Natural killer cell treated with Interleukin-12 subunit alpha and Interleukin-12 subunit beta and Interleukin-15 and Interleukin-18, amount 100 ng/mL, for 72 hours (primary cell): Measurements from ENCODE around the gene STK35. TPM values are rescaled to one million over a fixed set of nuclear protein-coding genes. Genes with fewer than 3 reads are reported as not detected.

Experiments
- ATAC-seq, 2 donors: fragments of 150-1000 bp; cut with Tn5 transposase in 1 of 2; sonication (Bioruptor Pico), chemical (Tn5 transposase) in 1 of 2; 2 replicates each; pipeline ENCODE4 v1.10.0; 2021
- DNase-seq: peaks from one replicate; pipeline ENCODE4 v3.0.0; 2022; ENCODE audit warnings: low spot score
- H3K27ac Mint-ChIP-seq, 2 donors: 1 replicate in 1 of 2; 2 replicates in 1 of 2; pipeline ENCODE4 v1.8.0; 2022; ENCODE audit warnings: mixed read lengths in 2 of 2, mild to moderate bottlenecking in 1 of 2, moderate library complexity in 1 of 2
- H3K27me3 Mint-ChIP-seq, 2 donors: 1 replicate in 1 of 2; 2 replicates in 1 of 2; pipeline ENCODE4 v1.8.0; 2022; ENCODE audit warnings: mixed read lengths in 2 of 2
- H3K36me3 Mint-ChIP-seq: one replicate; pipeline ENCODE4 v1.8.0; 2022; ENCODE audit warnings: mixed read lengths
- H3K4me1 Mint-ChIP-seq, 2 donors: 1 replicate in 1 of 2; 2 replicates in 1 of 2; pipeline ENCODE4 v1.8.0; 2022; ENCODE audit warnings: low read depth in 2 of 2, mixed read lengths in 2 of 2, mild to moderate bottlenecking in 1 of 2
- H3K4me3 Mint-ChIP-seq: one replicate; pipeline ENCODE4 v1.8.0; 2022; ENCODE audit warnings: mixed read lengths
- H3K9me3 Mint-ChIP-seq: 2 replicates; pipeline ENCODE4 v1.8.0; 2022; ENCODE audit warnings: mixed read lengths
- total RNA-seq, 2 donors: library from RNA; stranded (reverse); gene quantifications; one replicate each; pipeline ENCODE4 v1.2.3, GENCODE V29; 2022

Gene STK35
- total RNA-seq, 2 donors from 2014 or later, result 21.4 to 30.5 TPM

DNA sequence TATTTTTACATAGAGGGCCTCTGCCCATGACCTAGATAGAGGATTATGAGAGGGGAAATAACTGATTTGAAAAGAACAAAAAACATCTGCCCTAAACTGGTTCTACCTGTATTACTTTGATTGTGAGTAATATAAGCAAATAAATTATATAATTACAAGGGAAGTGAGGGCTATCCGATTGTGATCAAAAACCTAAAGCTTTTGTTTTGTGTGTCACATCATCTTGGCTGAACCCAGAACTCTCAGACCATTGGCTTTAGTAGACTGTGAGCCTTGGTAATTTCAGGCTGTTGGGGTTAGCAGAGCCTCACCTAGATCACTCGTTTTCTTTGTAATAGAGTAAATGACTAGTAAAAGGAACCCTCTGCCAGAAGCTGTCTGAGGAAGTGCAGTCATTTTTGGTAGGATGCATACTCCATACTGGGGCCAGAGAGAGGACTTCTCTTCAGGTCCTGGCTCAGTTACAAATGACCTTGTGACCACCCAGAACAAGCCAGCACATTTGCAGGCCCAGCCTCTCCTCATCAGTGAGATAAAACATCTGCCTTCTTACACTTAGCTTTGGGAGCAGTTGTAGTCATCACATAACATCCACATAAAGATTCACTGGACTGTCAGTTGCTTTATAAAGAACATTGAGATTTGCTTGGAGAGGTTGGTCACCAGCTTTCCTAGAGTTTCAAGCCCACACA, 13.5 kb downstream of the STK35 start:
- H3K27me3 Mint-ChIP-seq, result no peaks in the 10 kb centered on the region
- no peak overlapping the region for H3K27ac Mint-ChIP-seq
- H3K4me1 Mint-ChIP-seq, result peaks cover 50 to 59% of the 10 kb centered on the region in 2 donors
- no peaks in the 10 kb centered on the region for H3K9me3 Mint-ChIP-seq
- ATAC-seq, result no peak
- H3K36me3 Mint-ChIP-seq, result peaks cover 13% of the 10 kb centered on the region
- no peak for DNase-seq
- H3K4me3 Mint-ChIP-seq, result no peak overlapping the region

DNA sequence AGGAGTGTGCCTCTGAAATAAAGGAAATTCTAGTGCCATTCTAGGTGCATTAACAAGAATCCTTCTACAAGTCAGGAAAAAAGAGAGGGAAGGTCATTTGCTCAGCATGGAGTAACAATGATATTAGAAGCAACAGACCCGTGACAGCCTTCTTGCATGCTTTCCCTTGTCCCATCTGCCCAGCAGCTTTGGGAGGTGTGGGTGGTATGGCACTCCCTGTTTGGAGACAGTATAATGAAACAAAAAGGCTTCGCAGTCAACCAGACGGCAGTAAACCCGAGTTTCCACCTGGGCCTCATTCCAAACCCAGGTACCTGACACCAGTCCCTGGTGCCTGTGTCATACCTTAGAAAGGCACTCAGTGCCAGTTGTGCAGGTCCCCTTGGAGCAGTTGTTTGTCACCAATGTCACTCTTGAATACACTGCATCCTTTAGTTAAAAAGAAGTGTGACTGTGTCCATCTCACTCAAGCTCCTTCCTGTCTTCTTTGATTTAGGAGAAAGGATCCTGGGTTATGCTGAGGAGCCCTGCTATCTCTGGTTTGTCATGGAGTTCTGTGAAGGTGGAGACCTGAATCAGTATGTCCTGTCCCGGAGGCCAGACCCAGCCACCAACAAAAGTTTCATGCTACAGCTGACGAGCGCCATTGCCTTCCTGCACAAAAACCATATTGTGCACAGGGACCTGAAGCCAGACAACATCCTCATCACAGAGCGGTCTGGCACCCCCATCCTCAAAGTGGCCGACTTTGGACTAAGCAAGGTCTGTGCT, 14.7 kb downstream of the STK35 start:
- no peak for ATAC-seq
- Mint-ChIP-seq H3K4me1 (peaks cover 50 to 60% of the 10 kb centered on the region in 2 donors), H3K9me3 (no peaks in the 10 kb centered on the region), H3K27ac (no peak overlapping the region), H3K27me3 (no peaks in the 10 kb centered on the region), H3K36me3 (peaks cover 22% of the 10 kb centered on the region), H3K4me3 (no peak overlapping the region)
- DNase-seq, result no peak

DNA sequence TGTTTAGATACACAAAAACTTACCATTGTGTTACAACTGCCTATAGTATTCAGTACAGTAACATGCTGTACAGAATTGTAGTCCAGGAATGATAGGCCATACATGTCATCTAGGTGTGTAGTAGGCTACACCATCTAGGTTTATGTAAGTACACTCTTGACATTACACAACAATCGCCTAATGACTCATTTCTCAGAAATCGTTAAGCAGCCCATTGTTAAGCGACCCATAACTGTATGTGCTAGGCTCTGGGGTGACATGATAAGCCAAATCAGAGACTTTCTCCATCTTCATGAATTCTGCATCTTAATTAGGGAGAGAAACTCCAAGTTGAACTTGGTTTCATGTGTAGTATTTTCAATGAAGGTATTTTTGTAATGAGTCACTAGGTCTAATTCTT, 17.2 kb downstream of the STK35 start:
- ATAC-seq, result peak; percentile 87 to 96

GRCh38 chr20:2122936-2123335, 21.3 kb downstream of the STK35 start:
- H3K4me3 Mint-ChIP-seq, result no peak overlapping the region

More for the DNA sequence above, 17.2 kb downstream of the STK35 start:
- H3K27ac Mint-ChIP-seq, result peak overlapping the region; percentile 35 to 47
- peaks cover 51 to 67% of the 10 kb centered on the region in 2 donors for H3K4me1 Mint-ChIP-seq
- peaks cover 22% of the 10 kb centered on the region for H3K36me3 Mint-ChIP-seq
- peak overlapping the region; percentile 58 for H3K4me3 Mint-ChIP-seq
- no peak for DNase-seq
- H3K27me3 Mint-ChIP-seq, result no peaks in the 10 kb centered on the region
- H3K9me3 Mint-ChIP-seq, result no peaks in the 10 kb centered on the region

DNA sequence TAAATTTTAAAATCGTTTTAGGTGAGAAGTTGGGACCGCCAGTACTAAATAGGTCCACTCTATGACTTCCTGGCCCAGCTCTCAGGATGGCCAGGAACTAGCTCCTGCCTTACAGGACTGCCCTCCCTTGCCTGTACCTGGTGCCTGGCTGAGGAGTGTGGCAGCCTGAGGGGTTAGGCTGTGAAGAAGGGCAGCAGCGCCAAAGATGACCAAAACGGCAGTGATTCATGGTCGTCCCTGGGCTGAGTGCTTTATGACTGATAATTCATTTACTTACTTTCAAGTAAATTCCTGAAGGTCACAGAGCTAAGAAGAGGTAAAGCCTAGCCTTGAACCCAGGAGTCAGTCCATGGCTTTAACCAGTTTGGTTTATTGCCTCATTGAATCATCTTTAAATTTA, 22.1 kb downstream of the STK35 start:
- ATAC-seq (no peak), DNase-seq (peak; percentile 15)
- H3K4me1 Mint-ChIP-seq, result peaks cover 75 to 83% of the 10 kb centered on the region in 2 donors
- H3K9me3 Mint-ChIP-seq, result no peaks in the 10 kb centered on the region
- H3K36me3 Mint-ChIP-seq, result peaks cover 15% of the 10 kb centered on the region
- no peak overlapping the region for H3K27ac Mint-ChIP-seq
- H3K4me3 Mint-ChIP-seq, result no peak overlapping the region
- no peaks in the 10 kb centered on the region for H3K27me3 Mint-ChIP-seq

More at GRCh38 chr20:2122936-2123335, 21.3 kb downstream of the STK35 start:
- no peak overlapping the region for H3K27ac Mint-ChIP-seq
- no peaks in the 10 kb centered on the region for H3K27me3 Mint-ChIP-seq
- no peaks in the 10 kb centered on the region for H3K9me3 Mint-ChIP-seq
- no peak for DNase-seq
- peaks cover 72 to 82% of the 10 kb centered on the region in 2 donors for H3K4me1 Mint-ChIP-seq
- no peak for ATAC-seq
- peaks cover 19% of the 10 kb centered on the region for H3K36me3 Mint-ChIP-seq

GRCh38 chr20:2124564-2125213, 23.1 kb downstream of the STK35 start:
- DNase-seq (peak; percentile 55), ATAC-seq (no peak)
- Mint-ChIP-seq H3K27ac (no peak overlapping the region), H3K27me3 (no peaks in the 10 kb centered on the region), H3K4me1 (peaks cover 74 to 79% of the 10 kb centered on the region in 2 donors), H3K9me3 (no peaks in the 10 kb centered on the region), H3K36me3 (peaks cover 9% of the 10 kb centered on the region), H3K4me3 (no peak overlapping the region)

- ATAC-seq (no peak), DNase-seq (no peak)
- Mint-ChIP-seq H3K27me3 (no peaks in the 10 kb centered on the region), H3K27ac (peak overlapping the region in 1 of 2 donors; percentile 27), H3K36me3 (peaks cover 6% of the 10 kb centered on the region), H3K4me3 (no peak overlapping the region), H3K9me3 (no peaks in the 10 kb centered on the region), H3K4me1 (peaks cover 76 to 78% of the 10 kb centered on the region in 2 donors)
Measured at GRCh38 chr20:2125474-2126112, 24.0 kb downstream of the STK35 start.

DNA sequence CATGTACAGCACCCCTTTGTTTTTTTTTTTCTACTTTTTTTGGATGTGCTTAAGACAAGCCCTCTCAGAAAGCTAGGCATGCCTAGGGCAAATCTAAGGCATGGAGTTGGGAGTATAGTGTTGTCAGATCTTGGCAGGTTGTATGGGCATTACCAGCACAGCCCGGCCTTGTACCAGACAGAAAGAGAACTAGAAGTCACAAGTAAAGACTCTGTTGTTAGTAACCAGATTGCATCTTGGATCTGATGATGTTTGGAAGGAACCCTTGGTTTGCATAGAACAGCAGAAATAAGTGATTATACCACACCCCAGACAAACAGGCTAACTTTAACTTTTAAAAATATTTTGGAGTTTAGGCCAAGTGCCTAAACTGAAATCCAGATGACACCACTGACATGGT, 25.6 kb downstream of the STK35 start:
- ATAC-seq, result no peak
- DNase-seq, result no peak
- Mint-ChIP-seq H3K36me3 (no peaks in the 10 kb centered on the region), H3K9me3 (no peaks in the 10 kb centered on the region), H3K27me3 (no peaks in the 10 kb centered on the region), H3K4me1 (peaks cover 70 to 72% of the 10 kb centered on the region in 2 donors), H3K27ac (no peak overlapping the region), H3K4me3 (no peak overlapping the region)

DNA sequence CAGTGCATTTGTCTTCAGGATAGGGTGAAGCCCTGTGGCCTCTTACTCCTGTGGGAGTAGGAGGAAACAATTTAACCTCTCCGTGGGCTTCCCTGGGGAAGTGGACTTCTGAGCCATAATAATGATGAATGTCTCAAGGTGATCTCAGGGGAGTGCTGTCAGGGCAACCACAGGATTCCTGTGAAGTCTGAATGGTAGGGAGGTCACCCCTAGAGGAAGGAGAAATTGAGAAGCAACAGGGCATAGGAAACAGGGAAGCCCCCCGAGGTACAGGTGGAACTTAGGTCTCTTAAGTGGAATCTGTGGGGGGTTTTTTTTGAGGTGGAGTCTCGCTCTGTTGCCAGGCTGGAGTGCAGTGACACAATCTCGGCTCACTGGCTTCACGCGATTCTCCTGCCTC, 26.9 kb downstream of the STK35 start:
- ATAC-seq, result no peak
- Mint-ChIP-seq H3K27ac (no peak overlapping the region), H3K27me3 (no peaks in the 10 kb centered on the region), H3K4me3 (no peak overlapping the region), H3K4me1 (peaks cover 68 to 76% of the 10 kb centered on the region in 2 donors), H3K36me3 (no peaks in the 10 kb centered on the region), H3K9me3 (no peaks in the 10 kb centered on the region)
- no peak for DNase-seq

DNA sequence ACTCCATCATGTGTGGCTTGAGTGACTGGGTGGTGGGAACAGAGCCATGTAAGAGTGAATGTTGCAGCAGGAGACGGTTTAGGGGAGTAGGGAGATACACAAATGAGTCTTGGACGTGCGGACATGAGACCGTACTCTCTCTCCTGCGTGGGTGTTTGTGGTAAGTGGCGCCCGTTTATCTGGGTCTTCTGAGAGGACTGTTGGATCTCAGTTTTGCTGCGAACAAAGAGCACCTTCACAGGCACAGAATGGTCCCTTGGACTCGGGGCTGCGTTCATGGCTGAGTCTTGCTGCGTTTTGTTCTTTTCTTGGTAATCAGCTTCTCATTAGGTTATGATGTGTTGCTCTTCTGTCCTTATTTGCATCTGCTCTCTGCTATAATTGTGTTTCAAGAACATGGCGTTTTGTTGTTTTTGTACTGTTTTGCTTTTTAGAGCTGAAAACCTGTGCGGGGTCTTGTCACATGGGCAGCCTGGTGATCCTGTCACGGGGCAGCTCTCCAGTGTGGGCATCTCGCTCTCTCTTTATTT, 28.5 kb downstream of the STK35 start:
- no peak overlapping the region for H3K4me3 Mint-ChIP-seq
- no peaks in the 10 kb centered on the region for H3K36me3 Mint-ChIP-seq
- no peaks in the 10 kb centered on the region for H3K9me3 Mint-ChIP-seq
- H3K27me3 Mint-ChIP-seq, result no peaks in the 10 kb centered on the region
- ATAC-seq (no peak), DNase-seq (no peak)
- peaks cover 56 to 64% of the 10 kb centered on the region in 2 donors for H3K4me1 Mint-ChIP-seq
- H3K27ac Mint-ChIP-seq, result no peak overlapping the region

DNA sequence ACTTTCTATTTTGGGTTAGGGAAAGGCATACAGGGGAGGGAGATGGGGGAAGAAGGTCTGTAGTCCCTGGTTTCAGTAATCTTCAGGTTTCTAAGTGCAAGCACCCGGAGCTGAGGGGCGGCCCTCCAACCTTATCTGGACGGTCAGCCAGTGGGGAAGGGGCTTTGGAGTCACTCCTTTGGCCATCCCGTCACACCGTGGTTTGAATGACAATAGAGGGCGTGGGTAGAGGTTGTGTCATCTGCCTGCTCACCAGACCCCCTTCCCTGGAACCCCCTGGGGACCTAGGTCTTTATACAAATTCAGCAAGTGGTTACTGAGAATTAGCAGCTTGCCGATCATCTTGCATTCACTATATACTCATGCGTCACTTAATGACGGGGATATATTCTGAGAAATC, 29.1 kb downstream of the STK35 start:
- ATAC-seq, result no peak
- H3K4me1 Mint-ChIP-seq, result peaks cover 50 to 58% of the 10 kb centered on the region in 2 donors
- DNase-seq, result no peak
- H3K36me3 Mint-ChIP-seq, result no peaks in the 10 kb centered on the region
- H3K4me3 Mint-ChIP-seq, result no peak overlapping the region
- H3K9me3 Mint-ChIP-seq, result no peaks in the 10 kb centered on the region
- no peak overlapping the region for H3K27ac Mint-ChIP-seq
- no peaks in the 10 kb centered on the region for H3K27me3 Mint-ChIP-seq

- no peaks in the 10 kb centered on the region for H3K36me3 Mint-ChIP-seq
- peaks cover 45 to 55% of the 10 kb centered on the region in 2 donors for H3K4me1 Mint-ChIP-seq
- no peaks in the 10 kb centered on the region for H3K27me3 Mint-ChIP-seq
- H3K9me3 Mint-ChIP-seq, result no peaks in the 10 kb centered on the region
- H3K4me3 Mint-ChIP-seq, result no peak overlapping the region
- DNase-seq (no peak), ATAC-seq (no peak)
- no peak overlapping the region for H3K27ac Mint-ChIP-seq
Measured at GRCh38 chr20:2131366-2131765, 29.7 kb downstream of the STK35 start.

DNA sequence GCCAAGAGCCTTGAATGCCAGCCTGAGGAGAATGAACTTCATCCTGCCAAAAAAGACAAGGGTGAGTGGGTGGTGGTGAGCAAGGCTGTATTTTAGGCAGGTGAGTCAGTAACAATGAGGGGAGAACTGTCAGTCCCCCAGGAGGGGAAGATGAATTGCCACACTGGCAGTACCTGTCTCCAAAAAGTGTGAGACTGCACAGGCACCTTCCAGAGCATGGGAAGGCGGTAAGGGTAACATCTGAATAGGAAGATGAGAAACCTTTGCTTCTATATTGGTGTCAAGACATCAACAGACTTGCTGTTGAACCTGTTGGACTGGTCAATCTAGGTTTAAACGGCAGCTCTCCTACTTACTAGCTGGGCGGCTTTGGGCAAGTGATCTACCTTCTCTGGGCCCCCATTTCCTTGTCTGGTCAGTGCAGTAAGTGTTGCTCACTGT, 30.9 kb downstream of the STK35 start:
- no peaks in the 10 kb centered on the region for H3K36me3 Mint-ChIP-seq
- H3K27ac Mint-ChIP-seq, result no peak overlapping the region
- ATAC-seq, result no peak

More for the DNA sequence above, 30.9 kb downstream of the STK35 start:
- no peaks in the 10 kb centered on the region for H3K27me3 Mint-ChIP-seq
- H3K4me1 Mint-ChIP-seq, result peaks cover 39 to 53% of the 10 kb centered on the region in 2 donors
- H3K9me3 Mint-ChIP-seq, result no peaks in the 10 kb centered on the region
- H3K4me3 Mint-ChIP-seq, result no peak overlapping the region
- DNase-seq, result no peak
